GM18951 (cell line): Measurements from ENCODE around the gene MAGI2.

Source experiments
- POLR2A ChIP-seq: IDR thresholded peaks from 4 replicates; pipeline ENCODE4 v1.6.1; 2011; ENCODE audit warnings: mild to moderate bottlenecking; ENCODE audit not compliant: insufficient read length, insufficient read depth; ENCODE audit errors: extremely low read depth
- in situ Hi-C: fragments of 300-500 bp; cut with MboI; formaldehyde crosslinking; loops from one replicate; pipeline ENCODE4 v1.12.0; 2022; ENCODE audit warnings: low sequenced_read_pairs, mixed read lengths, inconsistent platforms; ENCODE audit not compliant: unreplicated experiment

MAGI2 gene

DNA sequence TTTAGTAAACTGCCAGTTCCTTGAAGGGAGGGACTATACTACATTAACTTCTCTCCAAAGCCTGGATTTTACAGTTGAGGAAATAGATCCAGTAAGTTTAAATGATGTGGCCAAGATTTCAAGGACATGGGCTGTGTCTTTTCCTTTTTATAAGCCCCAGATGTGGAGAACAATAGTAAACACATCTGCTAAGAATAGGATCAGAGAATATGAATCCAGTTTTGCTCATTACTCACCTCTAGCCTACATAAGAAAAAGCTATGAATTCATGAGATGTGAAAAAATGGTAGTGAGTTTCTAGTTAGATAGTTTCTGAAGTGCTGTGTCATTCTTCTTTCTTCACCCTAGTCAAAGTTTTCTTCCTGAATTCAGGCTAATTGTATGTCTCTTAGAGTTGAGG lies 38.6 kb downstream of the MAGI2 start:
- TF ChIP-seq POLR2A, result no peak
- in situ Hi-C loops, result no loop called here

DNA sequence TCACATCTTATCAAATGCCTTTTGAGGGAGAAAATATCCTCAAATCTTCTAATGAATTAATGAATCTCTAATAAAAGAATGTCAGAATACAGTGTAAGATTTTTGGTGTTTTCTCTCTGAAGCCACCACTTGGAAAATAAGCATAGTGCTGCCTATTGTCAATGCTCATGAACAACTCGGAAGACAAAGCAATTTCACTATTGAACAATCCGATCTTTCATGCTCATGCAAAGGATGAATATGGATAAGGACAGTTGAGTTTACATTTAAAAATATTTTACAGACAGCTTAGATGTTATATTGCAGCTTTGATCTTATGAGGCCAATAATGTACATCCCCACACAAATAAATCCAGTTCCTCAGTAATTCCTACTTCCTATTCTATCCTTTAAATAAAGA lies 40.6 kb downstream of the MAGI2 start:
- in situ Hi-C loops, result no loop called here
- TF ChIP-seq POLR2A, result no peak

DNA sequence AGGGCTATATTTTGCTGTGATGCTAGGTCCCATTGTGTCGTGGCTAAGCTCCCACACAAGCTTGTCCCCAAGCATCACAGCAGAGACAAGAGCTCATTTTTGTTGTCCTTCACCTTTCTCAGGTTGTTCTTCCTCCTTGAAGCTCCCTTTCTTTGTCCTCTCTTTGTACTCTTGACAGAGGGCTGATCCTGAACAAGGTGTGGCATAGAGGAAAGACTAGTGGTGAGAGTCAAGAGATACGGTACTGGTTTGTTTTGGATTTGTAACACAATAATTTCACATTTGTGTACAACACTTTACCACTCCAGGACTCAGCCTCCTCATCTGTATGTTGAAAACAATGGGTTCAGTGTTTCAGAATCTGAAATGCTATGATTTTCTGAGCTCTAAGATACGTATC lies 41.0 kb downstream of the MAGI2 start:
- in situ Hi-C loops, result no loop called here
- TF ChIP-seq POLR2A, result no peak

DNA sequence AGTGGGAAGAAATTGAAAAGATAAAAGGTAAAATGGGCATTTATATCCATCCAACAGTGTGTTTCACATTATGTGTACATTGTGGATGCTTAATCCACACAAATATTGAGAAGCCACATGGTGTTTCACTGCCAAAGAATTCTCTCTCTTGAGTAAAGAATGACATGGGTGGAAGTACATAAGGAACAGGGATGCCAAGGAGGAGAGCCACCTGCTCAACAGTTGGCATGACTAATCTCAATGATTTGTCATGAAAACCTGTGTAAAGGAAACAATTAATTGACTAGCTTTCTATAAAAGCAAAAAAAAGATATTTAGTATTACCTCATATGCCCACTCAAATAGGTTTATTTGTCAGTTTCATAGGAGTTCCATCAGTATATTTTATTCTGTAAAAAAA lies 43.1 kb downstream of the MAGI2 start:
- TF ChIP-seq POLR2A, result no peak
- in situ Hi-C loops, result no loop called here

DNA sequence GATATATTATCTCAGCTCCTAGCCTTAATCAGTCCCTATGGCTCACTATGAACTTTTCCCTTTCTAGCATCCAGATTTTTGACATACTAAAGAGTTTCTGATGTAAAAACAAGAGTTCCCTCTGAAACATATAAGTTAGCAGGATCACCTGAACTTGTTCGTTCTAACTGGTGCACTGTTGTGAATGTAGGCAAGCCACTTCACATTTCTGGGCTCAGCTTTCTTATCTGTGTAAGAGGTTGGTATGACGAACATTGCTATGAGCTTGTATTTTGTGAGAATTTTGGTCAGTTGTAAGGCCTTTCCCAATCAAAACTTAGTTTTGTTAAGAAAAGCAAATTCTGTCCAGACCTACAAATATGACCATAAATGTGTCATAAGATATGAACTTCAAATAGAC lies 46.1 kb downstream of the MAGI2 start:
- TF ChIP-seq POLR2A, result no peak
- in situ Hi-C loops, result no loop called here

DNA sequence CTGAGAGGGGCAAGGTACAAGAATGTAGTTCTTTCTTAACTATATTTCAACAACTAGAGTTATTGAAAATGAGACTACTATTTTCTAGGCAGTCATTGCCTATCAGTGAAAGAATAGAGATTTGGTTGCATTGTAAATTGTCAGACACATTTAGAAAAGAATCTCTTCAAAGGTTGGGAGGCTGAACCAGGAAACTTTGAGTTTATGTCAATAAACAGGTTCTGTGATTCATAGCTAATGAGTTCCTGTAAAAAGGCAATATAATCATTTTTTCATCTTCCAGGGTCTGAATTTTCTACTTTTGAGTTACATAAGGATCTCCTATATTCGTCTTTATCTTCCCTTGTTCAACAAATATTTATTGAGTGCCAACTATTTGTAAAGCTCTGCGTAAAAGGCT lies 47.1 kb downstream of the MAGI2 start:
- in situ Hi-C loops, result no loop called here
- no peak for TF ChIP-seq POLR2A

DNA sequence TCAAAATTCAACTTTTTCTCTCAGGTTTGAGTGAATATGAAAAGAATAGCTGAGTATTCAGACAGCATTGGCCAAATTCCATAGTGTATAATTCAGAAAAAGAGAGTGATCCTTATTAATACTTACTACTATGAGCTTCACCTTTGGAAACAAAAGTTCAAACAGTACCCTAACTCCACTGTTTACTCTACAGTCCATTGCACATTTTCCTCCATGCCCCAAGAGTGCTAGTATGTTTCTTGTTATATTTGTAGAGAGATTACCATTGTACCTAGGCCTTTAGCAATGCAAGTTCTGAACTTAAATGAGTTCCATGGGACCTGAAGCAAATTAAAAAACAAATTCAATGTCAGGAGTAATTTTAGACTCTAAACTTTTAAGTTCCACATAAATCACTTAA lies 48.1 kb downstream of the MAGI2 start:
- TF ChIP-seq POLR2A, result no peak
- in situ Hi-C loops, result no loop called here

DNA sequence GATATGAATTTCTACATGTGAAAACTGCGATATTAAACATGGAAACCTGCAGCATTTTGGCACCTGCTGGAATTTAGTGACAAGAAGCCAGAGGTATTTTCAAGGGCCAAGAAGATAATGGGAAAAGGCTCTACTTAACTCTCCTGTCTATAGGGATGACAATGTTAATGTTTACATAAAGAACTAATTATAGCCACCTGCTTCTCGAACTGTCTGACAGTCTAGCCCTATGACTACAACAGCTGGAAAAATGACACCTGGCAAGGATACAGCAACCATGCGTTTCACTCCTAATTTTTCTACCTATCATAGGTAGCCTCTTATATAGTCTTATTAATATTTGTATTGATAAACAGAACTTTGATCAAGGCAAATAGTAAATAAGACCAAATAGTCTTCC lies 49.6 kb downstream of the MAGI2 start:
- in situ Hi-C loops, result no loop called here
- no peak for TF ChIP-seq POLR2A

DNA sequence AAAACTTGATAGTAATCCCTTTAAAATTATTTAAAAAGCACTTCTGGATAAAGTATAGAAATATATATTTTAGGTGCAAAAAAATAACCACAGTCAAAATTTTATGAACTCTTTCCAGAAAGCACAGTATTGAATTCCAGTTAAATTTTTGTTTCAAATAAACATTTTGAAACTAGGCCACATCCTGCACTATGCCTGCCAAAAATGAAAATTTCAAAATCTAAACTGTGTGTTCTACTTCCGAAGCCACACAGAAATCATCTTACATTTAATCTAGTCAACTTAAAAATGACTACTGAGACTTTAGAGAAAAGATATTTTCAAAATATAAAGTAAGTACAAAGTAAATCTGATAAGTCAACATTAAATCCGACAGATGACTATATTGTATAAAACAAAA lies 50.0 kb downstream of the MAGI2 start:
- in situ Hi-C loops, result no loop called here
- TF ChIP-seq POLR2A, result no peak

DNA sequence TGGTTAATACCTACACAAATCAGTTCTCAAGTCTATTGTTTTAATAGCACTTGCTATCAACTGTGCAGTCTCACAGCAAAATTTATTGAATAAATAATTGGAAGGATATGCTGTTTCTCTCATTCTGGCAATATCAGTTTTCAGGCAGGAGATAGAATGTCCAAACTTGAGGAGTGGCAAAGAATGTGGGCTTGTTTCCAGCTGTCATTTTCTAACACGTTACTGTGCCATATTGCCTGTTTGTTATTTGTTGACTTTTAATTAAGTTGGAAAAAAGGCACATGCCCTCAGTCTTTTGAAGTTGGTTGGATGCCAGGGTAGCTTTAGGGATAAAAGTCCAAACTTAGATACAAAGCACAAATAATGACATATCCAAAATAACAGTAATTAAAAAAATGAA lies 52.2 kb downstream of the MAGI2 start:
- in situ Hi-C loops, result no loop called here

DNA sequence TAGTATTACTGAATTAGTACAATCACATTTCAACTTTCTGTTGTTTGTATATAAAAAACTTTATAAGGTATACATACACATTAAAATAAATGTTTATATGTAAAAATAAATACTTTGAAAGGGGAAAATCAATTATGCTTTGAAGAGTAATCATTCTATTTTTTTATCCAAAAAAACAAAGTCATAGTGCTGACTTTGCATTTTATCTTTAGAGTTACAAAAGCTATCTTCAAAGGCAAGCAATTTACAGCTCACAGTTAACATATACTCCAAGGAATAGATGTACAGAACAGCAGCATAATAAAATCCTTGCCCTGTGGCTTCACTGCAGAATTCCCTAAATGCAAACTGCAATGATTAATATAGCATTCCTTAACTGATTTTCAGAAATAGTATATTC lies 53.2 kb downstream of the MAGI2 start:
- in situ Hi-C loops, result no loop called here
- TF ChIP-seq POLR2A, result no peak

More for the DNA sequence above, 52.2 kb downstream of the MAGI2 start:
- no peak for TF ChIP-seq POLR2A

DNA sequence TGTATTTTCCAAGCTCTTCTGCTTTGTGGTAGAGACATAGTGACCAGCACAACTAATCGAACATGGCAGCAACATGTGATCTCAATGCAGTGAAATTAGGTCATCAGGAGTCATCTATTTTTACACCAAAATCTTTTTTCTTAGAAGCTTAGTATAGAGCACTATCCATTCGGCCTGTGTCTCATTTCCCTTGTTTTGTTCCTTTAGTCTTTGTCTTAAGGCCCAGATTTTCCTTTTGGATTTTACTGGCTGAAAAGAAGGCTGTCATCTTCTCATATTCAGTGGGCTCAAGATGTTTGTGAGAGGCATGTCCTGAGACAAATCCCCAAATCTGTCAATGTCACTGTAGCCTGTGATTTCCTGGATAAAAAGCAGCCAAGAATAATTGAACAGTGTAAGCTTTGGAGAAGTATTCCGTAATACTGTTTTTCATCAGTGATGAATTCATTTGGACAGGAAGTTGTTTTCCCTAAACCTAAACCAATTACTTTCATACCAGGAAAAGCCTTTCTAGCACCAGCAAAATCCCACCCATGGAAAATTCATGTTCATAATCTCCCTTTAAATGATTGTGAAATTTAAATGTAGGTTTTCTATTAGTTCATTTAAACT lies 55.2 kb downstream of the MAGI2 start:
- no peak for TF ChIP-seq POLR2A
- in situ Hi-C loops, result no loop called here

DNA sequence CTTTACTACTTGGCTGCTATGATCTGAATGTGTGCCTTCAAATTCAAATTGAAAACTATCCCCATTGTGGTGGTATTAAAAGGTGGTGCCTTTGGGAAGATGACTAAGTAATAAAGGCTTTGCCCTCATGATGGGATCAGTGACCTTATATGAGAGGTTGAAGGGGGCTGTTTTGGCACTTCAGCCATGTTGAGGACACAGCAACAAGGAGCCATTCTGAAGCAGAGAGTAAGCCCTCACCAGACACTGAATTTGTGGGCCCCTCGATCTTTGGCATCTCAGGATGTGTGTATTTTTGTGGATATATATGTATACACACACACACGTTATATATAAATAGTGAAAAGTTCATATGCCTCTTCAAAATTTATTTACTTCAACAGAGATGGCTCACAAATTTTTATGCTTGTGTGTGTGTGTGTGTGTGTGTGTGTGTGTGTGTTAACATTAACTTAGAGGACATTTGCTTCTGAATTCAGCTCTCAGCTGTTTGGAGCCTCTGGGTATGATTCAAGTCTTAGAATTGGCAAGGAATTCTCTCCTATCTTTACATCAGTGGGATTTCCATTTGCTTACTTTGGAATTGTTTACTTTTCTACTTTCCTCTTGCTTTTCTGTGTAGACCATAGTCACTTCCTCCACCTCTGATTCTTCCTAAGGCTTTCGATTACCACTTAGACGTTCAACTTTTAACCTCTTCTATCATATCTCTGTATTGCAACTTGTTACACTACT lies 66.6 kb downstream of the MAGI2 start:
- in situ Hi-C loops, result no loop called here
- no peak for TF ChIP-seq POLR2A

DNA sequence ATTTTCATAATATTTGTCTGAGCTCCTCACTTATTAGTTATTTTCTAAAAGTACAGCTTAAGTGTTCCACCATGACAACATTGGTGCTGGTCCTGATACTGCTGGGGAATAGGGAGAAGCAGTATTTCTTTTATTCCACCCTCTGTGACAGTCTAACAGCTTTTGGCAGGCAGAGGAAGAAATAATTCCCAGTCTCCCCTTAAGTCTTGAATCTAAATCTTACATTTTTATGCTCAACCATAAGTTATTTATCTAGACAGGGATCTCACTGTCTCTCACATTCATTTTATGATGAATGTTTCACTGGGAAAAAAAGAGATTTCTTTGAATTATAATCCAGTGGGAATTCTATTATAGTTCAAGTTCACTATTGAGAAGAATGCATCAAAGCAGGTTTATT lies 71.5 kb downstream of the MAGI2 start:
- no peak for TF ChIP-seq POLR2A
- in situ Hi-C loops, result no loop called here
